Sciatic nerve (tissue), 2 donors: ENCODE data around the gene PHACTR2. TPM values are rescaled to one million over a fixed set of nuclear protein-coding genes. Genes with fewer than 3 reads are reported as not detected.
"Not testable (repeated sequence)": the region's sequence is repeated elsewhere in the genome, so short reads cannot be mapped to it uniquely, and the experiment has no call there.

Source experiments
- ATAC-seq: fragments of 200-7000 bp; cut with Tn5 transposase; one replicate; pipeline ENCODE4 v1.9.1; 2020; ENCODE audit warnings: mild to moderate bottlenecking, moderate library complexity
- DNase-seq: peaks from one replicate; pipeline ENCODE4 v3.0.0-alpha.2; 2020; ENCODE audit warnings: low spot score
- intact Hi-C: fragments of 100-400 bp; cut with DNase I; formaldehyde crosslinking; loops from one replicate; pipeline ENCODE4 v1.14.2; 2022
- total RNA-seq: library from RNA; stranded (reverse); fragmentation: NEBNext Ultra II Directional; extraction: Animal tissue kit (Norgen Biotek cat#: 25700); gene quantifications from one replicate; pipeline ENCODE4 v1.2.1, GENCODE V29; 2021
- donor health status: DM: no; HTN: no; CAD: no.
- donor health status: DM: no; HTN: no; CAD: no.

The PHACTR2 gene
- total RNA-seq, result 141 TPM

GRCh38 chr6:143677891-143678791 lies at the start of gene PHACTR2:
Gene PHACTR2 (plus strand): TSS chr6:143677965. CDS start chr6:143678164, 199 bp downstream.
- DNase-seq (peak; percentile 85), ATAC-seq (peak; percentile 84)
- intact Hi-C loops, result no loop called here

- intact Hi-C loops, result no loop called here
- ATAC-seq, result no peak
These were observed 48.4 kb upstream of the PHACTR2 start for GRCh38 chr6:143629104-143630080.

GRCh38 chr6:143631196-143631595 lies 46.6 kb upstream of the PHACTR2 start:
- DNase-seq, ATAC-seq, intact Hi-C loops: not testable (repeated sequence)

More at GRCh38 chr6:143629104-143630080, 48.4 kb upstream of the PHACTR2 start:
- DNase-seq, result no peak

GRCh38 chr6:143632894-143633293 lies 44.9 kb upstream of the PHACTR2 start:
- intact Hi-C loops, result no loop called here
- no peak for ATAC-seq
- DNase-seq, result no peak

- no peak for ATAC-seq
- DNase-seq, result no peak
- intact Hi-C loops, result no loop called here
These were observed 43.3 kb upstream of the PHACTR2 start for GRCh38 chr6:143634486-143634885.

- DNase-seq (no peak), ATAC-seq (no peak)
These were observed 40.1 kb upstream of the PHACTR2 start for GRCh38 chr6:143637691-143638090.

GRCh38 chr6:143642403-143642802 lies 35.4 kb upstream of the PHACTR2 start:
- ATAC-seq (no peak), DNase-seq (no peak)
- intact Hi-C loops, result no loop called here

More at GRCh38 chr6:143637691-143638090, 40.1 kb upstream of the PHACTR2 start:
- intact Hi-C loops, result no loop called here

GRCh38 chr6:143647191-143647590 lies 30.6 kb upstream of the PHACTR2 start:
- DNase-seq (no peak), ATAC-seq (no peak)
- intact Hi-C loops, result no loop called here

GRCh38 chr6:143647732-143648131 lies 30.0 kb upstream of the PHACTR2 start:
- DNase-seq, result no peak
- no peak for ATAC-seq
- intact Hi-C loops, result no loop called here

GRCh38 chr6:143649319-143649718 lies 28.4 kb upstream of the PHACTR2 start:
- ATAC-seq, intact Hi-C loops, DNase-seq: not testable (repeated sequence)

- ATAC-seq, intact Hi-C loops, DNase-seq: not testable (repeated sequence)
These were observed 26.4 kb upstream of the PHACTR2 start for GRCh38 chr6:143651328-143651727.

- DNase-seq, result no peak
- ATAC-seq, result no peak
- intact Hi-C loops, result no loop called here
These were observed 24.9 kb upstream of the PHACTR2 start for GRCh38 chr6:143652841-143653331.

- ATAC-seq (no peak), DNase-seq (no peak)
- intact Hi-C loops, result no loop called here
These were observed 22.2 kb upstream of the PHACTR2 start for GRCh38 chr6:143655541-143655940.

GRCh38 chr6:143656026-143656425 lies 21.7 kb upstream of the PHACTR2 start:
- intact Hi-C loops, result no loop called here
- no peak for ATAC-seq
- no peak for DNase-seq

- intact Hi-C loops, result no loop called here
- ATAC-seq, result no peak
- DNase-seq, result no peak
These were observed 20.0 kb upstream of the PHACTR2 start for GRCh38 chr6:143657809-143658208.

- intact Hi-C loops, DNase-seq, ATAC-seq: not testable (repeated sequence)
These were observed 17.6 kb upstream of the PHACTR2 start for GRCh38 chr6:143660170-143660569.

GRCh38 chr6:143664171-143664570 lies 13.6 kb upstream of the PHACTR2 start:
- DNase-seq (no peak), ATAC-seq (no peak)
- intact Hi-C loops, result no loop called here

GRCh38 chr6:143666007-143666406 lies 11.8 kb upstream of the PHACTR2 start:
- DNase-seq, ATAC-seq, intact Hi-C loops: not testable (repeated sequence)

GRCh38 chr6:143669483-143669882 lies 8.3 kb upstream of the PHACTR2 start:
- DNase-seq, intact Hi-C loops, ATAC-seq: not testable (repeated sequence)
